KG1 (cell line): ENCODE results near the gene GPR78.

Experiments used
- DNase-seq: peaks from one replicate; lab custom pipeline; 2025; lab: John Stamatoyannopoulos, UW

GPR78 gene

DNA sequence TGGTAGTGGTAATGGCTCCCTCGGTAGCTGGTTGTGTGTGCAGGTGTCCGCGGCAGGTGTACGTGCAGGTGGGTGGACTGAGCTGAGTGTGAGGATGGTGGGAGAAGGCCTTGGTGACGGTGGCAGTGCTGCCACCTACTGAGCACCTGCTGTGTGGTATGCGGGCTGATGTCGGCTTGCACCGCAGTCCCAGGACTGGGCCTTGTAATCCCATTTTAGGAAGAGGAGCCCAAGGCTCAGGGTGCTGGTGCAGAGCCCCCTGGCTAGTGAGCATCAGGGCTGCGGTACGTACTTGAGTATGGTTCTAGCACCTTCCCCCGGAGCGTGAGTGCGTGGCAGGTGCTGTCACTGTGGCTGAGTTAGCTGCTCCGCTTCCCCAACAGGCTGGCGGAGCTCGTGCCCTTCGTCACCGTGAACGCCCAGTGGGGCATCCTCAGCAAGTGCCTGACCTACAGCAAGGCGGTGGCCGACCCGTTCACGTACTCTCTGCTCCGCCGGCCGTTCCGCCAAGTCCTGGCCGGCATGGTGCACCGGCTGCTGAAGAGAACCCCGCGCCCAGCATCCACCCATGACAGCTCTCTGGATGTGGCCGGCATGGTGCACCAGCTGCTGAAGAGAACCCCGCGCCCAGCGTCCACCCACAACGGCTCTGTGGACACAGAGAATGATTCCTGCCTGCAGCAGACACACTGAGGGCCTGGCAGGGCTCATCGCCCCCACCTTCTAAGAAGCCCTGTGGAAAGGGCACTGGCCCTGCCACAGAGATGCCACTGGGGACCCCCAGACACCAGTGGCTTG is 6.7 kb downstream of the GPR78 start:
- DNase-seq = no peak

DNA sequence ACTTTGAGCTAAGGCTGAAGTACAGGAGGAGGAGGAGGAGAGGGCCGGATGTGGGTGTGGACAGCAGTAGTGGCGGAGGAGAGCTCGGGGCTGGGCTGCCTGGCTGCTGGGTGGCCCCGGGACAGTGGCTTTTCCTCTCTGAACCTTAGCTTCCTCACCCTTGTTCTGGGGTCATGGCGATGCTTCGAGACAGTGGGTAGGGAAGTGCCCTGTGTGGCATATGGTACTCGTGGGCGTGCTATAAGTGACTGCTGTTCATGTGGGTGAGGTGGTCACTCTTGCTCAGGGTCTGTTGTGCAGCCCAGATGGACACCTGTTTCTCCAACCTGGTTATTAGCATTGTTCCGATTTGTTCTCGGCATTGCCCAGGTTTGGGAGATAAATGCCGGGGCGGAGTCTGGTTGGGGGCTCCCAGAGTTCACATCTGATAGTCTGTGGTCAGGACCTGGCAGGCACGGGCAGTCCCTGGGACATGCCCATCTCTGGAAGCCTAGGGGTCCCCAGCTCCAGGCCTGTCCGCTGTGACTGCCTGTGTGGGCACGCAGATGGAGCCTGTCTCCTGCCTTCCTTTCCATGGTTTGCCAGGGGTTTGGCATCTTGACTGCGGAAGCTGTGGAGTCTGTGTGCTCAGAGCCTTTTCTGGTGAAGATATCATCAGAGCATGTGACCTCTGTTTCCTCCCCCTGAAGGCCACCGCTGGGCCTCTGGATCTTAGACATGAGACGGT is 7.4 kb downstream of the GPR78 start:
- DNase-seq = no peak

DNA sequence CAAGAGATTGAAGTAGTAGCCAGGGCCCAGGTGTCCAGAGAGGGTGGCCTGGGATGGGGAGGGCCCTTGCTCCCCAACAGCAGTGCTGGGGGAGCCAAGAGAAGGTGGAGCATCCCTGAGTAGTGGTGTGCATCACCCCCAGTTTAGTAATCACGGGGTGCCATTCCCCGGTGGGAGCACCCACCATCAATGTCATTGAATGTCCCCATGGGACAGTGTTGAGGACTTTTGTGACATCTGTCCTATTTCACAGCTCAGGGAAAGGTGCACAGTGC is 7.9 kb downstream of the GPR78 start:
- DNase-seq = no peak

DNA sequence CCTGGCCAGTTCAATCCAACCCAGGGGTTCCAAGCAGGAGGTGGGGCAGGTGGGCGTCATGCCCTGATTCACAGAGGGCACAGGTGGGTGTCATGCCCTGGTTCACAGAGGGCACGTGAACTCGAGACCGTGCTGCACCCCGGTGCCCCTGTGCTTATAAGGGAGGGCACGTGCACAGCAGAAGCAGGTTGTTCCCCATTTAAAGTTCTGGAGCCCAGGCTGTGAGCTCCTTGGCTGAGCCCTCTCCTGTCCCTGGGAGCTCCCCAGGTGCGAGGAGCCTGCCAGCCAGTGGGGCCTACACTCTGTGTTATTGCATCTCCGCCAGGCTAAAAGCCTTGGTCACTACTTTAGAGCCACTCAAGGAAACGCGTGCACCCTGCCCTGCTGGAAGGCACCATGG is 9.1 kb downstream of the GPR78 start:
- no peak for DNase-seq

DNA sequence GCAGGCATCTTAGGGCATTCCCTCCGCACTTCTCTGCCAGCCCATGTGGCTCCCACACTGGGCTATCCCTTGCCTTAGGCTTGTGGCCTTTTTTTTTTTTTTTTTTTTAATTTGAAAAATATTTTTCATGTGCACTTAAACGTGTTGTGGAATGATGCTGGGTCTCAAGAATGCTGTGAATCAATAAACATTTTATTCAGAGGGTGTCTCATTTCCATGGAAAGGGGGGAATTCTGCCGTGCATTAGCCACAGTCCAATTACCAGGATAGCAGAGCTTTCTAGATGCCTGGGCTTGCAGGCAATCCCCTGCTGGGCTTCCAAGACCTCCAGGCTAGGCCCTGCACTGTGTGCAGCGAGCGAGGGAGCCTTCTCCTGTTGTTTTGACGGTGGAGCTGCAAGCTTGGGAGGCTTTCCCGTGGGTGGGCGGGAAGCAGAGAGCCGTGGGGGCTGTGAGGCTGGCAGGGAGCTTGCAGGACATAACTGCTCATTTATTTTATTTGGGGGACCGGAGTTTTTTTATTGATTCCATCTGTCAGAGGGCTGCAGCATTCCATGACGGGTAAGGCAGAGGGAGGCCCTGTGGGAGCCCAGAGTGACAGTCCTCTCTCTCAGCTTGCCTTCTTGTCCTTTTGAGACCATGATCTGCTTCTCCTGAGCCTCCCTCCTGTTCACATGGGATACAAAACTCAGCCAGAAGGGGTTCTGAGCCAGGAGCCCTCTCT is 9.8 kb downstream of the GPR78 start:
- DNase-seq = no peak

DNA sequence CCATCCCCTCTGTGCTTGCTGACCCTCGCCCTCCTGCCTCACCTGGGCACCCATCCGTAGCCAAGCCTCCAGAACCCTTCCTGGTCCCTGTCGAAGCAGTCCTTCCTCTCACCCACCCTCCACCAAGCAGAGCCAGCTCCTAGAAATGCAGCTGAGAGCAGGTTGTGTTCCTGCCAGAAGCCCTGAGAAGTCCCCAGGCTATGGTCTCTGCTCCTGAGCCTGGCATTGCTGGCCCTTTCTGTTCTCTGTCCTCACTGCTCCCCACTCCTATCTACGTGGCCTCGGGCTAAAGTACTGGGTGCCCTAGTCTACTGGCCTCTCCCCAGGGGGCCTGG is 10.3 kb downstream of the GPR78 start:
- no peak for DNase-seq

DNA sequence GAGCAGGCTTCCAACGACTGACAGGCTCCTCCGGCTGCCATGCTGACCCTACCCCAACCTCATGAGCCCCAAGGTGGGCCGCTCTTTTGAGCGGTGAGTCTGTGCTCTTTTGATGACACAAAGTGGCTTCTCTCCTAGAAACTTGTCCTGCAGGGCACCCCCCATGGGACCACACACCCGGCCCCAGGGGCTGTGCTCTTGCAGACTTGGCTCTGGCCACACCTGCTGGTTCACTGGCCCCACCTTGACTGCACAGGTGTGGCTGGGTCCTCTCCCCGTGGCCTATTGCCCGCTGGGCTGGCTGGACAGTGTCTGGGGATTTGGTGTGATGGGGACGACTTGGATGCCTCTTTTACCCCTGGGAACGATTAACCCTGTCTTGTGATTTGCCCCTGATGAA is 10.9 kb downstream of the GPR78 start:
- no peak for DNase-seq

DNA sequence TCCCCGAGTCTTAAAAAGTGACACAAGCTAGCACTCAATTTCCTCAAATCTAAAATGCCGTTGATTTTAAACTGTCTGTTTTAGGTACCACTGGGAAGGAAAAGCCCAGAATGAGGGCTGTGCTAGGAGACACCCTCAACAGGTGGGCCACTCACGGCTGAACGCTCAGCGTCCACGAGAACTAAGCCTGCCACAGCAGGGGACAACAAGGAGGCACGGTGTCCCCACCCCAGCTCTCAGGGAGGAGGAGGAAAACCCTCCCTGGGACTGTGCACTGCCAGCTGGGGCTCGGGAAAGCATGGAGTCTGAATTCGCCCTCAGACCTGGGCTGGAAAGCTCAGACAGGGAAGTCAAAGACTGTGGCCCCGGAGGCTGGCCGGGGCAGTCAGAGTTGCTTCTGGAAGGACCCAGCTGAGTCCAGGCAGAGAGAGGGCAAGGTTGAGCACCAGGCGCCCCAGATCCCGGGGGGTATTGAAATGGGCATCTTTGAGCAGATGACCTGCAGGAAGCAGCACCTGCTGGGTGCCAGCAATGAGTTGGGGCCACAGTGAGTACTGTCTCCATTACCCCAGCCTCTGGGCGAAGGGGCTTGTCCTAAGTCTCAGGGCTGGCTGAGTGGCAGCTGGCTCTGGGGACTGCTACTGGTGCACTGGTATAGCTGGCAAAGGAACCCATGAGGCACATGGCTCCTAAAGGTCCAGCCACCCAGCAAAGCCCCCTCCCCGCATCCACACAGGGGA is 11.6 kb downstream of the GPR78 start:
- DNase-seq = no peak

DNA sequence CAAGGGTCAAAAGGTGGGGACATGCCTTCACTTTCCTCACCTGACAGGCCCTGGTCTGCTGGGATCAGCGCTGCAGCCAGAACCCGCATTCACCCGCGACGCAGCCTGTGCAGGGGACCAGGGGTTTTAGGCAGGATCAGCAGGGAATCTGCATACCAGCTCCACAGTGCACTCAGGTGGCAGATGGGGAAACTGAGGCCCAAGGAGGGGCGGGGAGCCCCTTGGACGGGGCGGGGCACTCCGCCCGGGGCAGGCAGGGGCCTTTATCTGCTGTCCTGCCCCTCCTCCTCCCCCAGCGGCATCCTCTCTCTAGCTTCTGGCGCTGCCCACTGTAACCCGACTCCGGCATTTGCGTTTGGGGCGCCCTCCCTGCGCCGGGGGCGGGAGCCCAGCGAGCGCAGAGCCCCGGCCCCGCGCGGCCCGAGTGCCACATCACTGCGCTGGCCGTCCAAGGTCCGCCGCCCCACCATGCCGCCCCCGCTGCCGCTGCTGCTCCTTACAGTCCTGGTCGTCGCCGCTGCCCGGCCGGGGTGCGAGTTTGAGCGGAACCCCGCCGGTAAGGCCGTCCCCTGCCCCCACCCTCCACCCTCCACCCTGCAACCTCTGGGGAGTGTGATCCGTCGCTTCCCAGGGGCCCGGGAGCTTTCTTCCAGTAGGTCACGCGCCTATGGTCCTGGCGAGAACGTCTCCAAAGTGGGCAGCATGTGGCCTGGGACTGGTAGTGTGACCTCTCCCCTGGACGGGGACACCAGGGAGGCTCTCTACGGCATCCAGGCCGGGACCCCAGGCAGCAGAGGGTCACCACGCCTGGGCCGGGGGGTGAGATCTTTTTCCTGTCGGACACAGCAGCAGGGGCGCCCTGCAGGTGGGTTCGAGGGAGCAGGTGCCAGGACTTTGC is 12.4 kb downstream of the GPR78 start, which contains the start of gene CPZ:
TSS of gene CPZ (plus strand) at position 400 of the 898 bp plus-strand sequence. CDS start at position 469, 69 bp downstream.
- DNase-seq = no peak

DNA sequence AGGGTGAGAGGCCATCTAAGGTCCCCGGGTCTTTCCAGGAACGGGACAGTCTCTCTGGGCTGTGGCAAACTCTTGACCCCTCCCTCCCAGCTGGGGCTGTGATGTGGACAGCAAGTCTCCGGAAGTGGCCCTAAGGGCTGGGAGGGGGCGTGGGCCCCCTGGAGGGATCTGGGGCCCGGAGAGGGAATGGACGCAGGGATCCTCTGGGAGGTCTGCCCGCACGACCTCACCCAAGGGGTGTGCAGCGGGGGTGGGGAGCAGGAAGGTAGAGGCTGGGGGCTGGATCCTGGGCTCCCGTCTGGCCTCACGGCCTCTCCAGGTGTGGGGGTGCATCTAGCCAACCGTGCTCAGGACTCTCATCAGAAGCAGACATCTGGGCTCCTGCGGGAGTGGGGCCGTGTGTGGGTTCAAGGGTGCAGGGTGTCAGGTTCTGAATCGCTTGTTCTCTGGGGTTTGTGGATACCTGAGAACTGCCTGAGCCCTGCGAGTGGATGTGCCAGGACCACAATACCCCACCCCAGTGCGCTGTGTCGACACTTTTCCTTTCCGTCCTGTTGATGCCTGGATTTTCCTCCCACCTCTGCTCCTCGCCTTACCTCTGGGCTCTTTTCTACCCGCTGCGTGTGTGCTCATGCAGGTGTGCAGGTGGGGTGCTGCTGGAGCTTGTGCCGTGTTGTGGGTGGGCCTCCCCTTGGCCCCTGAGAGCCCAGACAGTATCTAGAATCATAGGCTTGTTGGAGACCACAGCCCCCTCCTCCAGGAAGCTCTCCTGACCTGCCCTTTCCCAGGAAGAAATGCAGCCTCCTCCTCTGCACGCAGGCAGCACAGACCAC is 13.3 kb downstream of the GPR78 start:
- DNase-seq = no peak

DNA sequence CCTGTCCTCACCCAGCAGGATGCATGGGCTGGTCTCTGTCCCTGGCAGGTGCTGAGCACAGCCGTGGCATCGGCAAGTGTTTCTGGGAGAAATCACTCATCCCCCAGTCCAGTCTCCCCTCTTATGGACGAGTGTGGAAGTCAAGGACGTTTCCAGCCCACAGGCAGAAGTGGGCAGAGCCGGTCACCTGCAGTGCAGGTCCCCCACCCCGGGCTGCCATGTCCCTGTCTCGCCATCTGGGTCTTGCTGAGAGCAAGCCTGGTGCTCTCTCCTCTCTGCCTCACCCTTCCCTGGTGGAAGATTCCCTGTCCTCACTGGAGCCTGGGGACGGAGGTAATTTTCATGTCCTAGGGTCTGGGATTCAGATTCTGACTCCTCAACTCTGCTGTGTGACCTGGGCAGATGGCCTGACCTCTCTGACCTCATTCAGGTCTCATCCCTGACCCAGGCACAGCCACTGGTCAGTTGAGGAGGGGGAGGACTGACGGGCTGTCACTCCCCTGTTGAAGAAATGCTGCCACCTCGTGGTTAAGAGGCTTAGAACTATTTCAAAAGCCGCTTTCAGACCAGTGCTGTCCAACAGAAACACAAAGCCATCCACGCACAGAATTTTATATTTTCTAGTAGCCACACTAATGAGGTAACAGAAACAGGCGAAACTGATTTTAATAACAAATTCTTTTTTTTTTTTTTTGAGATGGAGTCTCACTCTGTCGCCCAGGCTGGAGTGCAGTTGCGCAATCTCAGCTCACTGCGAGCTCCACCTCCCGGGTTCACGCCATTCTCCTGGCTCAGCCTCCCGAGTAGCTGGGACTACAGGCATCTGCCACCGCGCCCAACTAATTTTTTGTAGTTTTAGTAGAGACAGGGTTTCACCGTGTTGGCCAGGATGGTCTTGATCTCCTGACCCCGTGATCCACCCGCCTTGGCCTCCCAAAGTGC is 14.2 kb downstream of the GPR78 start:
- DNase-seq = no peak

DNA sequence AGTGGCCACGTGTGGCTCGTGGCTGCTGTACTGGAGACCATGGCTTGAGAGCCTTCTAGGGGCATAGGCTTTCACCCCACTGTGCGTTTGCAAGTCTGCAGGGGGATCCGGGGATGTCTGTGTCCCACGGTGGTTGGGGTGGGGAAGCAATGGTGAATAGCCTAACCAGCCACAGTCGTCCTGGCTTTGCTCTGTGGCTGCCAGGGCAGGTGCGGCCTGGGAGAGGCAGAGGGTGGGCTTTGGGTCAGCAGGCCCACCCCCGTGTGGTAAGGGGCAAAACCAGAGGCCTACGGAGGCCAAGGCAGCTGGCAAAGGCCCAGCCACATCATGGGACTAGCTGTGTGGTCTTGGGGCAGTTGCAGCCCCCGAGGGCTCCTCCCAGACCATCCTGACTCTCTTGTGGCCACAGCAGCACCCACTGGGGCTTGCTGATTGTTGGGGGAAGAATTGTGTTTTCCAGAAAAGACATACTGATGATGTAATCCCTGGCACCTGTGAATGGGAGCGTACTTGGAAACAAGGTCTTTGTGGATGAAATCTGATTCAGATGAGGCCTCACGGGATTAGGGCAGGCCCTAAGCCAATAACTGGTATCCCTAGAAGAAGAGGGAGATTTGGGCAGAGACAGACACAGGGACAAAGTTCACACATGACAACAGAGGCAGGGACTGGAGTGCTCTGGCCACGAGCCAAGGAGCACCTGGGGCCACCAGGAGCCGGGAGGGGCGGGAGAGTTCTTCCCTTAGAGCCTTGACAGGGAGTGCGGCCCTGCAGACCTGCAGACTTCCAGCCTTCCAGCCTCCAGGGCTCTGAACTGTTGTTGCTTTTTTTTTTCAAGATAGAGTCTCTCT is 15.3 kb downstream of the GPR78 start:
- no peak for DNase-seq

DNA sequence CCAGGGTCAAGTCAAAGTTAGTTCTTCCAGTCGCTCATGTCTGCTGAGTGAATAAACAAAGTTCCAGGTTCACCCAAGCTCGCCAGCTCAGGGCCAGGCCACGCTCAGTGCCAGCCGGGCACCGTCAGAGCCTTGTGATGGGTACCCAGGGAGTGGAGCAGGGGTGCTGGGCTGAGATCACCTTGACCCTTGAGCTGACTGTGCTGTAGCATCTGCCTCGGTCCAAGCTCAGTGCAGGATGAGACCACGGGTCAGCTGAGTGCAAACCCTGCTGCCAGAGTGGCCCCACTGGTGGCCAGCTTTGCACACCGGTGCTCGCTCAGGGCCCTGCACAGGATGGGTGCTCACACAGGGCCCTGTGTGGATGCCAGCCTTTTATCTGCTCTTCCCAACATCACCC is 16.7 kb downstream of the GPR78 start:
- DNase-seq = no peak

DNA sequence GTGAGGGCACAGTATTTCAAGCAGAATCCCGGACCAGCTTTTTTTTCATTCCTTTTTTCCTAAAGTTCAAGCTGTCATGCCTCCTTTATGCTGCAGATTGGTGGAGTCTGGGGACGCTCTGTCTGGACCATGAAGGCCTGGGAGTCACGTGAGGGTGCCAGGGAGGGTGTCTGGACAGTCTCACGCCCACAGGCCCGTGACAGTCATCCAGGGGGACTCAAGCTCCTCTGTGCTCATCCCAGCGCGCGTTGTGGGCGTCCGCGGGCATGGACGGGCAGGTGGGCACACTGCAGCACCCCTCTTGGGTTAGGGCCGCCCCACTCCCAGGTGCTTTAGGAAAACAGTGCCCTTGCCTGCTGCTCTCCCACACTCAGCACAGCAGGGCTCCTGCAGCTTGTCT is 17.1 kb downstream of the GPR78 start:
- DNase-seq = no peak

DNA sequence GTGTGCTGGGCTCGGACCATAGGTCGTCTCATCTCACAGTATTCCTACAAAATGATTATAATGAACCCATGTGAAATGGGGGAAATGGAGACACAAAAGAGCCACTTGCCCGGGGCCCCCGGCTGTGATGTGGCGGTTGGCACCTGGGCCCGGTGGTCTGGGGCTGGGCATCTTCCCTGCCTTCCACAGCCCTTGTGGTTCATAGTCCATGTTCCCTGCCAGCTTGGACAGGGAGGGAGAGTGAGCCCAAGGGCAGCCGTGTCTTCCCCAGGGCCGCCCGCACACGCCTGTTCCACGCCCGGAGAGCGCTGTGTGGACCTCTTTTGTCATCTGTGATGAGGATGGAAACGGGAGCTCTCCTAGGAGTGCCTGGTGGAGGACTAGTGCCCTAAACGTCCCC is 17.6 kb downstream of the GPR78 start:
- no peak for DNase-seq

DNA sequence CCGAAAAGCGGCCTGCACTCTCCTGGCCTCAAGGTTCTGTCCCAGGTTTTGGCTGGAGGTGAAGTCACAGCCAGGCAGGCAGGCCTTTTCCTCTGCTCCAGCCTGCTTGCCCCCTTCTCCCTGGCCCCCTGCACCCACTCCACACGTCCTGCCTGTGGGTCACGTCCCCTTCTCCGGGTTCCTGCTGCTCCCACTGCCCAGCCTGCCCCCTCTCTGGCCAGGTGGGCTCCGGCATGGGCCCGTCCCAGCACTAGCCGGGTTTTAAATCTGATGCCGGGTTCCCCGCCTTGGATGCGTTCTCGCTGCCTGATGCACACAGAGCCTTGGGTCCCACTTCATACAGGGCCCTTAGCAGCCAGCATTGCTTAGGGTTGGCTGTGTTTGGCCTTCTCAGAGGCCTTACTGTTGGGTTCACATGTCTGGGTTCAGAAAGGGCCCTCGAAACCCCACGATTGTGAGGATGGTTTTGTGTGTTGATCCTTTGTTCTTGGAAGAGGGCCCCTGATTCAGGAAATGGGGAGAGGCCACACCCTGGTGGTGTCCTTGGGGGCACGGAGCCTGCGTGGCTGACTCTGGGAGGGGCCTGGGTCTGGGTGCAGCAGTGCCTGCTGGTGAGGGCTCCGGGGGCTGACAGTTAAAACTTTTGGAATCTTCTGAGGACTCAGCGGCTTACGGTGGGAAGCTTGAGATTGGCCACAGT is 18.3 kb downstream of the GPR78 start:
- DNase-seq = no peak

DNA sequence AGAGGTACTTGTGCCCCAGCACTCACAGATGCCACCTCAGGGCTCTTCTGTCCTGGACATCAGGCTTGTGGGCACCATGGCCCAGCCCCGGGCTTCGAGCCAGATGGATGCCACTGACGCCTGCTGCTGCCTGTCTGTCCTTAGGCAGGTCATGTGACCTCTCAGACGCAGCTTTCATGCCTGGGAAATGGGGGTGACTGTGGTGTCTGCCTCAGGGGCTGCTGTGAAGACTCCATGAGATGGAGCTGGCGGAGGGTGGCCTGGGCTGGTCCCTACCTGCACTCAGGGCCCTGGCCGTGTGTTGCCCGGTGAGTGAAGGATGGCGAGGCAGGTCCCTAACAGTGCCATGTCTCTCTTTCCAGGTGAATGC is 18.9 kb downstream of the GPR78 start:
- no peak for DNase-seq

DNA sequence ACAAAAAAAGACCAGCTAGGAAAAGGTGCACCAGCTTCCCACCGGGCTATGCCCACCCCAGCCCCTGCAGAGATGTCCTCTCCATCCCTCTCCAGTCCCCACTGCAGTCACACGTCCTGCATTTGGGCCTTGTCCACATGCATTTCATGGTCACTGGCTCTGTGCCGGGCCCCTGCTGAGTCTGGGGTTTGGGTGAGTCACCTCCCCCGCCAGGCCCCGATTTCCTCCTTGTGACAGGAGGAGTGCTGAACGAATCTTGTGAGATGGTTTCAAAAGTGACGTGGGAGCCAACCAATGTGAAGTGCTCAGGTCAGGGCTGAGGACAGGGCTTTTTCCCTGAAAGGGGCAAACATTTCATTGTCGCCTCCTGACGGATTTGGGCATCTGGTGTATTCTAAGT is 19.5 kb downstream of the GPR78 start:
- no peak for DNase-seq
